CD8-positive, alpha-beta memory T cell (primary cell): ENCODE measurements around the gene KSR1. TPM values are rescaled to one million over a fixed set of nuclear protein-coding genes. Genes with fewer than 3 reads are reported as not detected.
A peak's percentile ranks its signal among the peaks of the same experiment; 100 is the strongest.
"Not testable (repeated sequence)": the region's sequence is repeated elsewhere in the genome, so short reads cannot be mapped to it uniquely, and the experiment has no call there.

Experiments
- CTCF ChIA-PET: fragments of 350-600 bp; sonication (Branson Sonifier 250); formaldehyde crosslinking; loops from one replicate; lab custom pipeline; 2021; ENCODE audit warnings: antibody characterized with exemption; lab: Charles Lee
- POLR2A ChIA-PET: fragments of 350-600 bp; sonication (Branson Sonifier 250); formaldehyde crosslinking; loops from one replicate; lab custom pipeline; 2021; ENCODE audit warnings: antibody characterized with exemption; lab: Charles Lee
- DNase-seq, 5 donors: peaks; one replicate each; pipeline versions ENCODE4 v3.0.0 to v3.0.0-alpha.2; 2020 to 2022; ENCODE audit warnings: mixed read lengths in 1 of 5
- H3K27ac ChIP-seq: one replicate; pipeline ENCODE4 v1.7.0; 2013; ENCODE audit warnings: low read depth, mild to moderate bottlenecking, low read length, moderate library complexity
- H3K27me3 ChIP-seq: 2 replicates; pipeline ENCODE4 v1.7.0; 2013; ENCODE audit warnings: low read length, mild to moderate bottlenecking; ENCODE audit not compliant: insufficient read depth, poor library complexity, severe bottlenecking
- H3K36me3 ChIP-seq: 2 replicates; pipeline ENCODE4 v1.7.0; 2013; ENCODE audit warnings: mild to moderate bottlenecking, low read length, moderate library complexity; ENCODE audit not compliant: insufficient read depth
- H3K4me1 ChIP-seq: 2 replicates; pipeline ENCODE4 v1.7.0; 2013; ENCODE audit warnings: mild to moderate bottlenecking, low read length, moderate library complexity; ENCODE audit not compliant: insufficient read depth
- H3K4me3 ChIP-seq: 2 replicates; pipeline ENCODE4 v1.7.0; 2013; ENCODE audit warnings: mild to moderate bottlenecking, low read length
- H3K9me3 ChIP-seq: 2 replicates; pipeline ENCODE4 v1.7.0; 2013; ENCODE audit warnings: mild to moderate bottlenecking, low read length
- H3K27ac Mint-ChIP-seq, 8 donors: one replicate each; pipeline ENCODE4 v1.8.0; 2020 to 2021; ENCODE audit warnings: mixed read lengths in 8 of 8, mild to moderate bottlenecking in 6 of 8, inconsistent platforms in 3 of 8, moderate library complexity in 3 of 8
- H3K27me3 Mint-ChIP-seq, 2 donors: one replicate each; pipeline ENCODE4 v1.8.0; 2020 to 2021; ENCODE audit warnings: mixed read lengths in 2 of 2, mild to moderate bottlenecking in 1 of 2, moderate library complexity in 1 of 2
- H3K36me3 Mint-ChIP-seq, 3 donors: one replicate each; pipeline ENCODE4 v1.8.0; 2020 to 2021; ENCODE audit warnings: mixed read lengths in 3 of 3, inconsistent platforms in 1 of 3, mild to moderate bottlenecking in 1 of 3
- H3K4me1 Mint-ChIP-seq, 3 donors: one replicate each; pipeline ENCODE4 v1.8.0; 2020 to 2021; ENCODE audit warnings: mixed read lengths in 3 of 3, inconsistent platforms in 1 of 3, mild to moderate bottlenecking in 1 of 3
- H3K4me3 Mint-ChIP-seq, 7 donors: one replicate each; pipeline ENCODE4 v1.8.0; 2020 to 2021; ENCODE audit warnings: mixed read lengths in 7 of 7, mild to moderate bottlenecking in 6 of 7, moderate library complexity in 4 of 7, inconsistent platforms in 2 of 7
- H3K9me3 Mint-ChIP-seq, 5 donors: one replicate each; pipeline ENCODE4 v1.8.0; 2020 to 2022; ENCODE audit warnings: mixed read lengths in 5 of 5, mild to moderate bottlenecking in 3 of 5, moderate library complexity in 2 of 5, inconsistent platforms in 1 of 5
- polyA plus RNA-seq: library from polyadenylated mRNA; unstranded; fragments of 300-500 nt; fragmentation: Illumina TruSeq; gene quantifications from one replicate; pipeline ENCODE4 v1.2.3, GENCODE V29; 2021
- total RNA-seq, 2 experiments: library from RNA; stranded (reverse); gene quantifications; one replicate each; pipeline ENCODE4 v1.2.3, GENCODE V29; 2021

KSR1 gene
- total and polyA plus RNA-seq, 3 experiments from 2014 or later = 2.9 to 26.9 (median 26.3) TPM

DNA sequence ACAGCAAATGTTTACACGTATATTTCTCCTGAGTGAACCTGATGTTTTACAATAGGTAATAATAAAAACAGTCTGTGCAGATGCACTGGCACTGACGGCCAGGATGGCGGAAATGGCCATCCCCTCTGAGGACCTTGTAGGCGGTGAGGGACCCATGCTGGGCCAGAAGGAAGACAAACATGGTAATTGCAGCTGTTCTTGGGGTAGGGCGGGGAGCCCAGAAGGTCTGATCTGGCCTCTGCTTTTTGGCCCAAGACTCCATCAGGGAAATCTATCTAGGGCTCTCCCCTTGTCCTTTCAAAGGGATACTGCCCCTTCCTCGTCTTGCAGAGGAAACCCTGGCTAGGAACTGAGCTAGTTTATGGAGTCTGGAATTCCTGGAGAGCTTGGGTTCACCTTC is 167.4 kb downstream of the KSR1 start:
- Histone ChIP-seq H3K4me3 (no peak overlapping the region), H3K4me1 (no peaks in the 10 kb centered on the region), H3K36me3 (peaks cover 5% of the 10 kb centered on the region), H3K27me3 (no peaks in the 10 kb centered on the region), H3K9me3 (no peaks in the 10 kb centered on the region), H3K27ac (no peak overlapping the region)
- Mint-ChIP-seq H3K9me3 (no peaks in the 10 kb centered on the region), H3K27ac (peak overlapping the region in 1 of 8 donors; percentile 25), H3K27me3 (no peaks in the 10 kb centered on the region), H3K36me3 (peaks cover 0 to 56% (median 6%) of the 10 kb centered on the region in 3 donors), H3K4me3 (no peak overlapping the region), H3K4me1 (peaks cover 0 to 6% (median 0%) of the 10 kb centered on the region in 3 donors)
- DNase-seq = no peak
- ChIA-PET POLR2A (no interaction called here), CTCF (interaction anchor here (1.3 to 1.6 kb wide), 3 partner anchors 9 to 27 kb away, joined by 4 to 6 read pairs (median 4); no protein-coding TSS in a partner anchor)

DNA sequence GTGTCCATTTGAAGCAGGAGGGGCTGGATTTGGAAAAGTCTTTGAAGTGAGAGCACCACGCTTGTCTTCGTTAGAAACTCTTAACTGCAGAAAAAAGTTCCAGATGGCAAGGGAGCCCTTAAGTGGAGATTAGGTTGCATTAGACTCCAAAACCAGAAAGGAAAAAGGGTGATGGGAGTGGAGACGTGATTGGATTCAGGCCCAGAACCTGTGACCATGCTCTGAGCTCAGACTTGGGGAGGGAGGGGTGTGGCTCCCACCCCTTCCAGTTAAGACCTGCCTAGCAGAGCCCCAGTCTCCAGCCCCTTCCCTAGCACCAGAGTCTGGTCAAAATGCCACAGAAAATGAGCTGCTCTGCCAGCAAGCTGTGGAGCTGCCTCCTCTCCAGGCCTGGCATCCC is 168.3 kb downstream of the KSR1 start:
- peaks cover 0 to 50% (median 6%) of the 10 kb centered on the region in 3 donors for H3K36me3 Mint-ChIP-seq
- CTCF ChIA-PET = interaction anchor here (1.2 kb wide), 1 partner anchor 22 kb away, joined by 3 read pairs; no protein-coding TSS in a partner anchor
- no peak overlapping the region for H3K27ac ChIP-seq
- H3K27me3 ChIP-seq = no peaks in the 10 kb centered on the region
- DNase-seq = no peak
- no peaks in the 10 kb centered on the region for H3K9me3 Mint-ChIP-seq
- H3K4me1 Mint-ChIP-seq = peaks cover 4 to 10% (median 4%) of the 10 kb centered on the region in 3 donors
- H3K4me3 ChIP-seq = no peak overlapping the region
- POLR2A ChIA-PET = no interaction called here
- no peaks in the 10 kb centered on the region for H3K9me3 ChIP-seq
- H3K36me3 ChIP-seq = peaks cover 5% of the 10 kb centered on the region
- H3K4me3 Mint-ChIP-seq = no peak overlapping the region
- H3K27ac Mint-ChIP-seq = no peak overlapping the region
- no peaks in the 10 kb centered on the region for H3K4me1 ChIP-seq
- H3K27me3 Mint-ChIP-seq = no peaks in the 10 kb centered on the region

DNA sequence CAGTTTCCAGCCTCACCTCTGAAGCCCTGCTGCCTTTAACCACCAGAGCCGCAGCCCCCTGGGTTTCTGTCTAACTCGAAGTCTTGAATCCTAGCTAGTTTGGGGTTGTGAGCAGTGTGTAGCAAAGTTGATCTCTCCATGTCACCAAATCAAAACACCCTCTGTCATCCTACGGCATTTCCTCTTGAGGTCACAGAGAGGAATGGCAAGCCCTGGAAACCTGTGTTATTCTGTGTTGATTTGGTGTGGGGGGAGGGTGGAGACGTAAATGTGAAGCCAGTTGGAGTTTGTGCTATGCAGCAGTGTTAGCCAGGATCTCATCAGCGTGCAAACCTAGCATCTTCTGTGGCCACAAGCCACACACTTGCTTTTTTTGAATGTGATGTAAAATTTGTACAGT is 169.6 kb downstream of the KSR1 start:
- Mint-ChIP-seq H3K4me1 (peaks cover 13 to 20% (median 16%) of the 10 kb centered on the region in 3 donors), H3K27ac (peak overlapping the region in 2 of 8 donors; percentile 34 to 56), H3K36me3 (peaks cover 0 to 40% (median 6%) of the 10 kb centered on the region in 3 donors), H3K9me3 (no peaks in the 10 kb centered on the region), H3K27me3 (no peaks in the 10 kb centered on the region), H3K4me3 (no peak overlapping the region)
- H3K36me3 ChIP-seq = peaks cover 5% of the 10 kb centered on the region
- H3K27ac ChIP-seq = no peak overlapping the region
- peaks cover 11% of the 10 kb centered on the region for H3K4me1 ChIP-seq
- ChIA-PET POLR2A (no interaction called here), CTCF (interaction anchor here (1.2 kb wide), 1 partner anchor 20 kb away, joined by 3 read pairs; no protein-coding TSS in a partner anchor)
- no peaks in the 10 kb centered on the region for H3K9me3 ChIP-seq
- no peak overlapping the region for H3K4me3 ChIP-seq
- no peaks in the 10 kb centered on the region for H3K27me3 ChIP-seq
- DNase-seq = no peak

DNA sequence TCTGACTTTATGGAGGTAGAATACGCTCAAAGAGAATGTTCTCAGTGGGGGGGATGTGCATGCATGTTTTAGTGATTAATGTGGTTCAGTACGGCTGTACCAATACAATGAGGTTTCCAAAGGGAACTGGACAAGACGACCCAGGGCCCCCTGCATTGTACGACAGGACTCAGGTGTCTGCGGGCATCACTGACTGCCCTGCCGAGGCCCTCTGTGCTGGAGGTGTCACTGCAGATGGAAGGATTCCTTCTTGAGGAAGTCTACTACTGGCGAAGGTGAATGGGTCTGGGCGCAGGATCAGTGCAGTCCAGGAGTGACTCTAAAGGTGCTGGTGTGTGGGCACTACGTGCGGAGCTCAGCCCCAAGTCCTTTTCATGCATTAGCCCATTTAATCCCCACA is 171.3 kb downstream of the KSR1 start:
- ChIA-PET CTCF (no interaction called here), POLR2A (no interaction called here)
- H3K27me3 ChIP-seq = no peaks in the 10 kb centered on the region
- peak overlapping the region in 2 of 8 donors; percentile 14 to 43 for H3K27ac Mint-ChIP-seq
- no peaks in the 10 kb centered on the region for H3K9me3 Mint-ChIP-seq
- no peaks in the 10 kb centered on the region for H3K9me3 ChIP-seq
- no peaks in the 10 kb centered on the region for H3K36me3 ChIP-seq
- peaks cover 0 to 27% (median 6%) of the 10 kb centered on the region in 3 donors for H3K36me3 Mint-ChIP-seq
- DNase-seq = no peak
- H3K4me1 ChIP-seq = peaks cover 22% of the 10 kb centered on the region
- no peak overlapping the region for H3K4me3 ChIP-seq
- no peaks in the 10 kb centered on the region for H3K27me3 Mint-ChIP-seq
- H3K4me1 Mint-ChIP-seq = peaks cover 24 to 28% (median 28%) of the 10 kb centered on the region in 3 donors
- no peak overlapping the region for H3K27ac ChIP-seq
- H3K4me3 Mint-ChIP-seq = no peak overlapping the region

DNA sequence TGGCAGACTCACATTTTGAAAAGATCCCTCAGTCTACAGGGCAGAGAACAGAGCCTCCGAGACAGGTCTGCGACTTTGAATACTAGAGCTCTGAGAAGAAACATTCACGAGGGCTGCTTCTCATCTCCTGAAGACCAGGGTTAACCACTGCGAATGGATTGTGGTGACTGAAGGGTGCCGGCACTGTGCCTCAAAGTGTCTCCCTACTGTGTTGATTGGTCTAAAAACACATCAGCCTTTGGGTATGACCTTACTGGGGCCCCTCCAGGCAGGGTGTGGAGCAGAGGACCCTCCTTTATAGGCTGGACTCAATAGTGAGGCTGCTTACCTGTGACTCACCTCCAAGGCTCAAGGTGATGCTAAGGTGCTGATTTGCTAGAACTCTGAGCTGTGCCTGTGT is 172.1 kb downstream of the KSR1 start:
- no peaks in the 10 kb centered on the region for H3K27me3 ChIP-seq
- no peaks in the 10 kb centered on the region for H3K9me3 Mint-ChIP-seq
- H3K36me3 ChIP-seq = no peaks in the 10 kb centered on the region
- DNase-seq = no peak
- no peak overlapping the region for H3K4me3 Mint-ChIP-seq
- no peak overlapping the region for H3K27ac ChIP-seq
- H3K4me1 ChIP-seq = peaks cover 24% of the 10 kb centered on the region
- peaks cover 0 to 18% (median 5%) of the 10 kb centered on the region in 3 donors for H3K36me3 Mint-ChIP-seq
- no peak overlapping the region for H3K4me3 ChIP-seq
- CTCF ChIA-PET = no interaction called here
- peaks cover 24 to 32% (median 32%) of the 10 kb centered on the region in 3 donors for H3K4me1 Mint-ChIP-seq
- H3K27me3 Mint-ChIP-seq = no peaks in the 10 kb centered on the region
- peak overlapping the region in 2 of 8 donors; percentile 38 to 54 for H3K27ac Mint-ChIP-seq
- POLR2A ChIA-PET = no interaction called here
- H3K9me3 ChIP-seq = no peaks in the 10 kb centered on the region

DNA sequence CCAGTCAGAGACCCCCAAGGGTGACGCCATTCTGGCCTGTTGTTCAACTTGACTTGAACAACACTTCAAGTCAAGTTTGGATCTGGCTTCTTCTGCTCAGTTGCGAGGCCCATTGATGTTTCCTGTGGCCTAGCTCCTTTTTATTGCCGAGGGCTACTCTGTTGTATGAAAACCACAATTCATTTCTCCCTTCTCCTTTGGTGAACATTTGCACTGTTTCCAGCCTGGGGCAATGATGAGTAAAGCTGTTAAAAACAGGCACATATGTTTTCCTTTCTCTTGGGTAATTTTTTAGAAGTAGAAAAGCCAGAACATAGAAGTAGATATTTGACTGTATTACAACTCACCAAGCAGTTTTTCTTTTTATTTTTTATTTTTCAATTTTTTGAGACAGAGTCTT is 173.0 kb downstream of the KSR1 start:
- H3K9me3 Mint-ChIP-seq, H3K27me3 ChIP-seq, H3K27me3 Mint-ChIP-seq, H3K4me3 Mint-ChIP-seq, POLR2A ChIA-PET, H3K4me3 ChIP-seq, CTCF ChIA-PET, DNase-seq, H3K27ac ChIP-seq, H3K36me3 ChIP-seq, H3K9me3 ChIP-seq: not testable (repeated sequence)
- H3K4me1 Mint-ChIP-seq = peaks cover 24 to 32% (median 32%) of the 10 kb centered on the region in 3 donors
- peak overlapping the region in 5 of 8 donors; percentile 0 to 74 (median 51) for H3K27ac Mint-ChIP-seq
- peaks cover 0 to 11% (median 2%) of the 10 kb centered on the region in 3 donors for H3K36me3 Mint-ChIP-seq
- peaks cover 24% of the 10 kb centered on the region for H3K4me1 ChIP-seq

DNA sequence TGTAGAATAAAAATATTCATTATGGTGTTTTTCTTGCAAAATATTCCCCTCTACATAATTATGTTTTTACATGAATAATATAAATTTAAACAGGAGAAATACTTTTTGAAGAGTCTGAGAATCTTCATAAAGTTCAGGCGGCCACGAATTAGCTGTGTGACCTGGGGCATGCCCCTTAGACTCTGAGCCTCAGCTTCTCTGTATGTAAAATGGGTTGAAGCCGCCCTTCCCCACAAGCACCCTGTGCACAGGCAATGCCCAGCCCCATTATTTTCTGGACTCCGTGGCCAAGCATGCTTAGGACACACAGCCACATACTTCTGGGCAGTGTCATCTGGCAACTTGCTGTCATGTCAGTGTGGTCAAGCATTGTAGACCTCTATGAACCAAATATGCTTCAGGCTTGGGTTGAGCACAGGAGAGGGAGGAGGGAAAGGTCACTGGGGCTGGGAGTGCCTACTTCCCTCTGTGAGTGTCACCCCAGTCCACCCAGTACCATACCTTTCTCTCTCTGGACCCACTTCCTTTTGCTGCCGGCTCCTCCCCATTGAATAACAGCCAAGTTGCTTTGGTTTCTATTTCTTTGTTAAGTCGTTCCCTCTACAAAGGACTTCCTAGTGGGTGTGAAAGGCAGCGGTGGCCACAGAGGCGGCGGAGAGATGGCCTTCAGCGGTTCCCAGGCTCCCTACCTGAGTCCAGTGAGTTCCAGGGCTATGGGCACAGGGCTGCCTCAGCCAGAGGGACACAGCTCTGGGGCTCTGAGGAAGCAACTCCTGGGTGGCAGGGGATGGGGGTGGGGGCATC is 174.6 kb downstream of the KSR1 start, which contains the start of gene LGALS9:
Gene LGALS9, plus strand, starts transcription at position 582 of the 804 bp plus-strand sequence. Its CDS starts 78 bp downstream, at position 660.
- peak within 1 kb of the TSS; percentile 27 for H3K27ac ChIP-seq
- H3K36me3 ChIP-seq = no peaks in the 10 kb centered on the region
- peak within 1 kb of the TSS; percentile 8 to 95 (median 85) for H3K27ac Mint-ChIP-seq
- ChIA-PET CTCF (interaction anchor here (1.2 to 2.0 kb wide), 2 partner anchors 20 to 24 kb away, joined by 4 to 6 read pairs; no protein-coding TSS in a partner anchor), POLR2A (no interaction called here)
- H3K27me3 Mint-ChIP-seq = no peaks in the 10 kb centered on the region
- H3K9me3 Mint-ChIP-seq = no peaks in the 10 kb centered on the region
- peak in 4 of 5 donors; percentile 12 to 58 (median 30) for DNase-seq
- H3K36me3 Mint-ChIP-seq = peaks cover 0 to 4% (median 2%) of the 10 kb centered on the region in 3 donors
- no peaks in the 10 kb centered on the region for H3K9me3 ChIP-seq
- H3K27me3 ChIP-seq = no peaks in the 10 kb centered on the region
- H3K4me1 Mint-ChIP-seq = peaks cover 26 to 41% (median 40%) of the 10 kb centered on the region in 3 donors
- H3K4me3 Mint-ChIP-seq = peak within 1 kb of the TSS; percentile 82 to 94 (median 91)
- H3K4me3 ChIP-seq = peak within 1 kb of the TSS; percentile 89
- peaks cover 24% of the 10 kb centered on the region for H3K4me1 ChIP-seq

DNA sequence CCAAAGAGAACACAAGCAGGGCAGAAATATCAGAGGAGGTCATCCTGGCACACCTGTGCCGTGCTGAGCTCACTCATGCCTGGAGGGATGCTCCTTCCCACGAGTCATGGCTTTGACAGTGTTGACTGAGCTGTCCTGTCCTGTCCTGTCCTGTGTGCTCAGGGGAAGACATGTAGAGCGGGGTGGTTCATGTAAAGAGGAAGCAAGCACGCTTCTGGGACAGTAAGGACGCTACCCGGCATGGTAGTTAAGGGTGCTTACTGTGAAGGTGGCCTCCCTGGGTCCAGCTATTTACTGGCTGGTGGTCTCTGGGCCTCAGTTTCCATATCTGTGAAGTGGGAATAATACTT is 175.1 kb downstream of the KSR1 start:
- Mint-ChIP-seq H3K27me3 (no peaks in the 10 kb centered on the region), H3K4me3 (peak overlapping the region; percentile 82 to 94 (median 91)), H3K27ac (peak overlapping the region in 7 of 8 donors; percentile 8 to 95 (median 88)), H3K4me1 (peaks cover 26 to 41% (median 40%) of the 10 kb centered on the region in 3 donors), H3K36me3 (peaks cover 0 to 3% (median under 1%) of the 10 kb centered on the region in 3 donors), H3K9me3 (no peaks in the 10 kb centered on the region)
- peak overlapping the region; percentile 27 for H3K27ac ChIP-seq
- H3K27me3 ChIP-seq = no peaks in the 10 kb centered on the region
- peaks cover 24% of the 10 kb centered on the region for H3K4me1 ChIP-seq
- DNase-seq = no peak
- CTCF ChIA-PET = interaction anchor here (1.2 to 2.5 kb wide), 3 partner anchors 8 to 23 kb away, joined by 4 to 6 read pairs (median 6); no protein-coding TSS in a partner anchor
- peak overlapping the region; percentile 89 for H3K4me3 ChIP-seq
- no peaks in the 10 kb centered on the region for H3K9me3 ChIP-seq
- no peaks in the 10 kb centered on the region for H3K36me3 ChIP-seq
- POLR2A ChIA-PET = no interaction called here
